ENCODE measurements around the gene NUS1.

DNA sequence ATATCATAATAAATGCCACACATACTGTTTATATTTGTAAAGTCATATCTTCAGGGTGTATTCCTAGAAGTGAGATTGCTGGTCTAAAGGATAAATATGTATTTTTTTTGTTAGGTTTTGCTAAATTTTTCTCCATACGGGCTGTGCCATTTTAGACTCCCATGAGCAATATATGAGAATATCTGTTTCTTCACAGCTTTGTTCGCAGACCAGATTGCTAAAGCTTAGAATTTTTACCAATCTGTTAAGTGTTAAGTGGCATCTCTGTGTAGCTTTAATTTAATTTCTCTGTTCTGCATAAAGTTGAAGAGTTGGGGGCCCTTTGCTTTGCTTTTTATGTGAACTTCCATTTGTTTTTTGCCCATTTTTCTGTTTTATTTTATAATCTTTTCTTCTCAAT lies 32.3 kb upstream of the NUS1 start:
- TF ChIP-seq ZNF263 (CRISPR knock-in tag; IDR thresholded peaks at IDR 0.05; ENCODE audit: low read depth) (no peak), FOXK1 (CRISPR knock-in tag; IDR thresholded peaks at IDR 0.05) (no peak), MAX (CRISPR knock-in tag; IDR thresholded peaks at IDR 0.05) (no peak), CREB1 (CRISPR knock-in tag; IDR thresholded peaks at IDR 0.05) (no peak), NR2C2 (CRISPR knock-in tag; IDR thresholded peaks at IDR 0.05) (no peak), E2F1 (CRISPR knock-in tag; IDR thresholded peaks at IDR 0.05) (no peak)
- TF ChIP-seq, protein P1, sequence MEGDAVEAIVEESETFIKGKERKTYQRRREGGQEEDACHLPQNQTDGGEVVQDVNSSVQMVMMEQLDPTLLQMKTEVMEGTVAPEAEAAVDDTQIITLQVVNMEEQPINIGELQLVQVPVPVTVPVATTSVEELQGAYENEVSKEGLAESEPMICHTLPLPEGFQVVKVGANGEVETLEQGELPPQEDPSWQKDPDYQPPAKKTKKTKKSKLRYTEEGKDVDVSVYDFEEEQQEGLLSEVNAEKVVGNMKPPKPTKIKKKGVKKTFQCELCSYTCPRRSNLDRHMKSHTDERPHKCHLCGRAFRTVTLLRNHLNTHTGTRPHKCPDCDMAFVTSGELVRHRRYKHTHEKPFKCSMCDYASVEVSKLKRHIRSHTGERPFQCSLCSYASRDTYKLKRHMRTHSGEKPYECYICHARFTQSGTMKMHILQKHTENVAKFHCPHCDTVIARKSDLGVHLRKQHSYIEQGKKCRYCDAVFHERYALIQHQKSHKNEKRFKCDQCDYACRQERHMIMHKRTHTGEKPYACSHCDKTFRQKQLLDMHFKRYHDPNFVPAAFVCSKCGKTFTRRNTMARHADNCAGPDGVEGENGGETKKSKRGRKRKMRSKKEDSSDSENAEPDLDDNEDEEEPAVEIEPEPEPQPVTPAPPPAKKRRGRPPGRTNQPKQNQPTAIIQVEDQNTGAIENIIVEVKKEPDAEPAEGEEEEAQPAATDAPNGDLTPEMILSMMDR (IDR thresholded peaks at IDR 0.05) = no peak
- TF ChIP-seq, protein P2, sequence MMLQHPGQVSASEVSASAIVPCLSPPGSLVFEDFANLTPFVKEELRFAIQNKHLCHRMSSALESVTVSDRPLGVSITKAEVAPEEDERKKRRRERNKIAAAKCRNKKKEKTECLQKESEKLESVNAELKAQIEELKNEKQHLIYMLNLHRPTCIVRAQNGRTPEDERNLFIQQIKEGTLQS (CRISPR knock-in tag; conservative IDR thresholded peaks at IDR 0.05) = no peak

Measured in WTC11 (cell line).